Prostate gland (tissue), 2 donors: ENCODE measurements around the gene NDRG3. TPM values are rescaled to one million over a fixed set of nuclear protein-coding genes. Genes with fewer than 3 reads are reported as not detected.

Experiments
- DNase-seq: peaks from one replicate; pipeline ENCODE4 v3.0.0-alpha.2; 2019; ENCODE audit warnings: low spot score
- H3K27ac ChIP-seq, 2 donors: fragments of 200-600 bp; sonication (generic); 2 replicates each; pipeline ENCODE4 v1.5.1; 2017 to 2019
- H3K27me3 ChIP-seq: fragments of 200-600 bp; sonication (generic); replicated peaks from 2 replicates; pipeline ENCODE4 v1.5.1; 2019; ENCODE audit not compliant: insufficient read depth
- H3K36me3 ChIP-seq, 2 donors: fragments of 200-600 bp; sonication (generic); 1 replicate in 1 of 2; 2 replicates in 1 of 2; pipeline versions ENCODE4 v1.5.1 to v1.8.1; 2017 to 2019
- H3K4me1 ChIP-seq: fragments of 200-600 bp; sonication (generic); replicated peaks from 2 replicates; pipeline ENCODE4 v1.5.1; 2019
- H3K4me3 ChIP-seq, 2 donors: fragments of 200-600 bp; sonication (generic); 2 replicates each; pipeline ENCODE4 v1.5.1; 2017 to 2019
- H3K9me3 ChIP-seq: fragments of 200-600 bp; sonication (generic); 2 replicates; pipeline ENCODE4 v1.5.1; 2017
- POLR2A ChIP-seq: fragments of 450-650 bp; IDR thresholded peaks from one replicate; pipeline ENCODE4 v1.6.1; 2016; ENCODE audit warnings: antibody characterized with exemption, mild to moderate bottlenecking
- POLR2AphosphoS5 ChIP-seq: sonication (generic); formaldehyde crosslinking; IDR thresholded peaks from one replicate; pipeline ENCODE4 v1.6.1; 2017; ENCODE audit warnings: antibody characterized with exemption
- WGBS: methylation state at CpG from one replicate; pipeline ENCODE4 v1.1.5; 2018; 5-methylcytosine and 5-hydroxymethylcytosine counted together
- intact Hi-C: fragments of 100-400 bp; cut with DNase I; formaldehyde crosslinking; loops from one replicate; pipeline ENCODE4 v1.14.2; 2022
- total RNA-seq, 2 donors: library from RNA; depleted of rRNA; stranded (reverse); fragments of >200 nt; gene quantifications; one replicate each; pipeline ENCODE4 v1.1.0, GENCODE V29; 2016
- TF ChIP-seq, protein P1 (sequence below), 4 experiments: fragments of 200-600 bp in 2 of 4; fragments of 450-650 bp in 2 of 4; sonication (generic) in 2 of 4; IDR thresholded peaks; 1 replicate in 3 of 4; 2 replicates in 1 of 4; pipeline ENCODE4 v1.5.1; 2016 to 2019; ENCODE audit warnings: antibody characterized with exemption in 4 of 4, mild to moderate bottlenecking in 2 of 4, moderate library complexity in 2 of 4

NDRG3 gene
- total RNA-seq, 2 donors from 2014 or later: 42.8 to 127 TPM

DNA sequence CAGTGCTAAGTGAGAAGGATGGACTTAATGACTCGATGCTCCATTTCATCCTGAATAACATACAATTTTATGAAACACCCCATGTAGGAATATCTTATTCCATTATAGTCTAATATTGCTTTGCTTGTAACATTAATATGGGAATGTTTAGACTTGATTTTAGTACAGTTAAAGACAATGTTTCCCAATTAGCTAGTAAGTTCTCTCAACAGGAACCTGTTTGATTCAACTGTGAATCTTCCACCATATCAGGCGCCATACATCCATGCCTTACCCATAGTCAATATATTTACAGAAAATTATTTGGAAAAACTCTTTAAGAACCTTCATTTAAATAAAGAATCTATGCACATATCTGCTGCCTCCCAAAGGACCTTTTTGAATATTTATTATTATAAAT lies 3.3 kb downstream of the NDRG3 start:
- H3K4me3 ChIP-seq: no peak overlapping the region
- DNase-seq: no peak
- no peak overlapping the region for H3K27ac ChIP-seq
- intact Hi-C loops: no loop called here
- H3K4me1 ChIP-seq: peaks cover 3% of the 10 kb centered on the region
- 97% methylated on average over 2 of the region's 2 CpGs for WGBS
- no peaks in the 10 kb centered on the region for H3K9me3 ChIP-seq
- no peak for TF ChIP-seq POLR2AphosphoS5
- TF ChIP-seq POLR2A: no peak
- TF ChIP-seq, protein P1, sequence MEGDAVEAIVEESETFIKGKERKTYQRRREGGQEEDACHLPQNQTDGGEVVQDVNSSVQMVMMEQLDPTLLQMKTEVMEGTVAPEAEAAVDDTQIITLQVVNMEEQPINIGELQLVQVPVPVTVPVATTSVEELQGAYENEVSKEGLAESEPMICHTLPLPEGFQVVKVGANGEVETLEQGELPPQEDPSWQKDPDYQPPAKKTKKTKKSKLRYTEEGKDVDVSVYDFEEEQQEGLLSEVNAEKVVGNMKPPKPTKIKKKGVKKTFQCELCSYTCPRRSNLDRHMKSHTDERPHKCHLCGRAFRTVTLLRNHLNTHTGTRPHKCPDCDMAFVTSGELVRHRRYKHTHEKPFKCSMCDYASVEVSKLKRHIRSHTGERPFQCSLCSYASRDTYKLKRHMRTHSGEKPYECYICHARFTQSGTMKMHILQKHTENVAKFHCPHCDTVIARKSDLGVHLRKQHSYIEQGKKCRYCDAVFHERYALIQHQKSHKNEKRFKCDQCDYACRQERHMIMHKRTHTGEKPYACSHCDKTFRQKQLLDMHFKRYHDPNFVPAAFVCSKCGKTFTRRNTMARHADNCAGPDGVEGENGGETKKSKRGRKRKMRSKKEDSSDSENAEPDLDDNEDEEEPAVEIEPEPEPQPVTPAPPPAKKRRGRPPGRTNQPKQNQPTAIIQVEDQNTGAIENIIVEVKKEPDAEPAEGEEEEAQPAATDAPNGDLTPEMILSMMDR (IDR thresholded peaks at IDR 0.05): no peak
- H3K27me3 ChIP-seq: no peaks in the 10 kb centered on the region
- H3K36me3 ChIP-seq: no peaks in the 10 kb centered on the region

DNA sequence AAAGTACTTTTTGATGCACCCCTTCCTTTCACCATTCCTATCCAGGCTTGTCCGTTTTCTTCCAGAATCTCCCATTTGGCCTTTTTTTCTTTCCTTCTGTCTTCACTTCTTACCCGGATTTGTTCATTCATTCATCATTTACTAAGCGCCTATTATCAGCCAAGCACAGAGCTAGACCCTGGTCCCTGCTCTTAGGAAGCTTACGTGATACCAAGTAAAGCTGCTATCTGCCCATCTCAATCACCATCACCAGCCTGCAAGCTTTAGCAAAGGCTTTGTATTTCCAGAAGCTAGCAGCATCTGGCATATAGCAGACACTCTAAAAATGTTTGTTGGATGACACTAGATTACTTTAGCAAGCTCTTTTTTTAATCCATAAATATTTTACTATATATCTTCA lies 4.8 kb downstream of the NDRG3 start:
- no peak for DNase-seq
- Histone ChIP-seq H3K9me3 (no peaks in the 10 kb centered on the region), H3K4me3 (no peak overlapping the region), H3K27ac (no peak overlapping the region), H3K27me3 (no peaks in the 10 kb centered on the region), H3K36me3 (no peaks in the 10 kb centered on the region), H3K4me1 (peaks cover 7% of the 10 kb centered on the region)
- intact Hi-C loops: no loop called here
- TF ChIP-seq POLR2A: no peak
- 84% methylated on average over 4 of the region's 4 CpGs for WGBS

DNA sequence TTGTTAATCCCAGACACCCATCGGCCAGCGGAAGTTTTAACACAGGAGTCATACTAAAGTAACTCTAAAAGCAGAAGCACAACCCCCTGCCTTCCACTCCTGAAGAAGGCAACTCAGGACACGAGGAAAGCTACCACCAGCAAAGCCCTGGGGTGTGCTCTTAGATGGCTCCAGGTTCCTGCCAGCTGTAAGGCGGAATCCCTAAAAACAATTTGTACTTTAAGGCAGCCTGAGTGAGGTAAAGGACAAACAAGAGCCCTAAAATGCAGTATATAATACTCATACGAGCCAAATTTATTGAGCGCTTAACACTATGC lies 8.7 kb downstream of the NDRG3 start:
- Histone ChIP-seq H3K9me3 (no peaks in the 10 kb centered on the region), H3K27ac (peak overlapping the region in 1 of 2 donors; percentile 23), H3K4me3 (no peak overlapping the region), H3K4me1 (peaks cover 5% of the 10 kb centered on the region), H3K36me3 (no peaks in the 10 kb centered on the region), H3K27me3 (no peaks in the 10 kb centered on the region)
- WGBS: 87% methylated on average over 6 of the region's 6 CpGs
- DNase-seq: no peak
- intact Hi-C loops: no loop called here
- TF ChIP-seq POLR2AphosphoS5 (no peak), POLR2A (no peak)
- TF ChIP-seq, protein P1 (IDR thresholded peaks at IDR 0.05): no peak

DNA sequence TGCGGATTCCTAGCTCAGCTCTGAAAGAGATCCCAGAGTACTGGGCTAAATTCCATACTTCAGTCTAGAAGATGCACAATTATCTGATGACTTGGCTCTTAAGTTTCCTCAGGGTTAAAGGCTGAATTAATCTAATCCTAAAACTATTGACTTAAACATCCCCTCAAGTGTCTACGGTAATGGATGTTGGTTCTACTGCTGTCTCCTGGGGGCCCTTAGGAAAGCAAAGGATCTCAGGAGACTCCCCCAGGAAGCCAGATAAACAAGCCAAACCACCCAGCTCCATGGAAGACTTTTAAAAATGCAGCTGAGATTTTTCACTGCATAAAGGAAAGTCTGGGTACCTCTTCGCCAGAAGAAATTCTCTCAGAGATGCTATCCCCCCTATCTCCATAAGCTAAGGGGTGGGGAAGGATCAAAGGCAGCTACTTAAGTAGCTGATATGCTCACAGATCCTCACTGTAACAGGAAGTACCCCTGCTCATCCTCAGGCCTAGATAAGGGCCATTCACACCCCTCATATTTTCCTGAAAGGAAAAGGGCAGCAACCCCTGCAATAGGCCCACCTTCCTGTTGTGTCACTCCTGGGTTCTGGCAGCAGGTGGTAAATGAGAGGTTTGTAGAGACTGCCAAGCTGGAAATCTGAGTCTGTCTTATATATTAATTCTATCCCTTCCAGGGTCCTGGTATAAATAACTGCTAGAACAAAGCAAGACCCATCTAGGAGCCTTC lies 9.3 kb downstream of the NDRG3 start:
- Histone ChIP-seq H3K27me3 (no peaks in the 10 kb centered on the region), H3K36me3 (no peaks in the 10 kb centered on the region), H3K4me3 (no peak overlapping the region), H3K4me1 (peaks cover 5% of the 10 kb centered on the region), H3K9me3 (no peaks in the 10 kb centered on the region), H3K27ac (peak overlapping the region in 1 of 2 donors; percentile 23)
- intact Hi-C loops: no loop called here
- no peak for DNase-seq
- TF ChIP-seq POLR2AphosphoS5 (no peak), POLR2A (no peak)
- TF ChIP-seq, protein P1 (IDR thresholded peaks at IDR 0.05): no peak
- 80% methylated on average over 3 of the region's 3 CpGs for WGBS

DNA sequence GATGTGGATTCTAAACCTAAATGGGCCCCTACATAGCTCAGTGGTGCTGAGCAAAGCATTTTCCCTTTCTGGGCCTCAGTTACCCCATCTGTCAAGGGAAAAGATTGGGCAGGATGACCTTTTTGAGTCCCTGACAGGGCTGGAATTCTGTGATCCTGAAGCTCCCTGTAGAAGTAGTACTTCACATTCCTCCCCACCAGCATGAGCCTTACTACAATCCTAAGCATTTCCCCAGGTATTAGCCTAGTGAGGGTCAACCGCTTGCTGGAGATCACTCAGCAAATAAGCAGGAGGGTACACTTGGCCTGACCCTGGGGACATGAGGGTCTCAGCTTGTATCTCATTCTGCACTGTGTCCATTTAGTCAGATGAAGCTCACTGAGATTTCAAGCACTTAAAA lies 13.4 kb downstream of the NDRG3 start:
- Histone ChIP-seq H3K36me3 (no peaks in the 10 kb centered on the region), H3K4me3 (no peak overlapping the region), H3K9me3 (no peaks in the 10 kb centered on the region), H3K4me1 (peaks cover 5% of the 10 kb centered on the region), H3K27ac (peak overlapping the region; percentile 38 to 70), H3K27me3 (no peaks in the 10 kb centered on the region)
- TF ChIP-seq POLR2AphosphoS5 (no peak), POLR2A (no peak)
- TF ChIP-seq, protein P1 (IDR thresholded peaks at IDR 0.05): no peak
- intact Hi-C loops: no loop called here
- no peak for DNase-seq
- WGBS: 95% methylated on average over 1 of the region's 1 CpG
